Hematopoietic multipotent progenitor cell (in vitro differentiated cells): ENCODE results near the gene ARHGEF1. TPM values are rescaled to one million over a fixed set of nuclear protein-coding genes. Genes with fewer than 3 reads are reported as not detected.

Source experiments
- DNase-seq, 3 donors: peaks; one replicate each; pipeline ENCODE4 v3.0.0-alpha.2; 2011 to 2015; ENCODE audit warnings: low read depth in 2 of 3, low spot score in 2 of 3
- total RNA-seq: library from RNA; depleted of rRNA; stranded (reverse); fragments of >200 nt; gene quantifications from one replicate; pipeline ENCODE4 v1.2.3, GENCODE V29; 2012

ARHGEF1 gene
- total RNA-seq, 1 donor, result 74.6 TPM

DNA sequence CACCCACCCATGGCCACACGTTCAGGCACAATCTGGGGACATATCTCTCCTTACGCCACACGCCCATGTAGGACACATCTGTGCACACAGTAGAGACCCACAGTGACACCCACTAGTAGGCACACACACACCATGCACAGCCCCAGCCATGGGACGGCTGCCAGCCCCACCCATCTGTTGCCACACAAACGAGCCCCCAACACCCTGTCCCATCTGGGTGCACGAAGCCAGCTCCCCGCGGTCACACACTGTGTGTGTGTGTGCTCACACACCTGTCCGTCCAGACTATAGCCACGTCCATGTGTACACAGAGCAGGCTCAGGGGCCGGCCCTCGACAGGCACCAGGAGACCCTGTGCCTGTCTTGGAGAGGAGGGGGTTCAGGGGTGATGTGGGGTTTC lies 34.7 kb downstream of the ARHGEF1 start:
- no peak for DNase-seq

DNA sequence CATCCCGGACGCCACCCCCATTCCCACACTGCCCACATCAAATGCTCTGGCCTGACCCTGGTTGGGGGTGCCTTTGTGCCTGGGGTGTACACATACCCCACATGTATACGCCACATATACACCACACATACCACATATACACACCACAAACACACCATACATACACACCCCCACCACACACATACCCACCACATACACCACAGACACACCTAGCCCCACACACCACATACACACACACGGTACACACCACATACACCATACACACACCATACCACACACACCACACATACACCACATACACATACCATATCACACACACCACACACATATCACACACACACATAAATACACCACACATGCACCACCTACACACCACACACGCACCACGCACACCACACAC lies 35.1 kb downstream of the ARHGEF1 start:
- DNase-seq, result no peak

DNA sequence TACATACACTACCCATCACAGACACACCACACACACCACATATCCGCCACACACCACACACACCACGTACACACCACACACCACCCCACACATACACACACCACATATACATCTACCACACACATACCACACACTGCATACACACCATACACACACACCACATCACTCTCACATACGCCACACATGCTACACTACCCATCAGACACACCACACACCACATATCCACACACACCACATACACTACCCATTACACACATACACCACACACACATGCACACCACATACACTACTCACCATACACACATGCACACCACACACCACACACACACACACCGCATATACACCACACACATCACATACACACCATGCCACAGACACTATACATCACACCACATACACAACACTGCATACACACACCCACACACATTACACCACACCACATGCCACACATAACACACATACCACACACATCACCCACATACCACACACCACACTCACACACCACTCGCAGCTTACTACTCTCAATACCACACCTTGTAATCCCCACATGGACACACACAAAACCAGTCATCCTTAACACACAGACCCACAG lies 35.8 kb downstream of the ARHGEF1 start:
- DNase-seq, result no peak

DNA sequence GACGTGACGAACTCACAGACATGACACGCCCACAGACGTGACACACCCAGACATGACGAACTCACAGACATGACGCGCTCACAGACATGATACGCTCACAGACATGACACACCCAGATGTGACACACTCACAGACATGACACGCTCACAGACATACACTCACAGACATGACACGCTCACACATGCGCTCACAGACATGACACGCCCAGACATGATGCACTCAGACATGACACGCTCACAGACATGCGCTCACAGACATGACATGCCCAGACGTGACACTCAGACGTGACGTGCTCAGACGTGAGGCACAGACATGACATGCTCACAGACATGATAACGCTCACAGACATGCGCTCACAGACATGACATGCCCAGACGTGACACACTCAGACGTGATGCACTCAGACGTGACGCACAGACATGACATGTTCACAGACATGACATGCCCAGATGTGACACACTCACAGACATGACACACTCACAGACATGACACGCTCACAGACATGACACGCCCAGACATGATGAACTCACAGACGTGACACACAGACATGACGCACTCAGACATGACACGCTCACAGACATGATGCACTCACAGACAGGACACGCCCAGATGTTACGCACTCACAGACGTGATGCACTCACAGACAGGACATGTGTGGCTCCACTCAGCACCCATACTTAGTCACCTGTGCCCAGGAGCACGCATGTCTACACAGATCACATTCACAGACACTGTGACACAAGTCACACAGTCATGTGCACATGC lies 37.1 kb downstream of the ARHGEF1 start:
- no peak for DNase-seq

DNA sequence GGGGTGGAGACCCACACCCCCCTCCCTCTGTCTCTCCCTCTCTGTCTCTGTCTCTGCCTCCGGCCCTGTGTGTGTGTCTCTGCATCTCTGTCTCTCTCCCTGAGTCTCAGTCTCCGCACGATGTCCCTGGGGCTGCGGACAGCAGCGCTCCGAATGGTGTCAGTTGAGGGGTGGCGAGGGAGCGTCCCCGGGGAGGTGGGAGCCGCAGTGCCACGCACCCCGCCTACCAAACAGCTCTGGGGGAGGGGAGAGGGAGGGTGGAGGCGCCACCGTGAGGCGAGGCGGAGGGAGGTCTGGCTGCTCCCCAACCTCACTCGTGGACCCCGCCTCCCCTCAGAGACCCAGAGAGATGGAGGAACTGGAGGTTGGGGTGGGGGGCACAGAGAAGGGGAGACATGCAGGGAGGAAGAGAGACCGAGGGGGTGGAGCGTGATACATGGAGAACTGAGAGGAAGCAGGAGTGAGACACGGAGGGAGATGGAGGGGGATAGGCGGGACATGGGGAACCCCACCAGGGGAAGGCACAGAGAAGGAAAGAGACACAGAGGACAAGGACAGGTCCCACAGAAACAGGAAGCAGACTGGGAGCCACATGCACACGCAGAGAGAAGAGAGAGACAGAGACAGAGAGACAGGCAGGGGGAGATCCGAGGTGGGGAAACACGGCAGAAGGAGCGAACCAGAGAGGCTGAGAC lies 38.0 kb downstream of the ARHGEF1 start:
- DNase-seq, result peak in 1 of 3 donors; percentile 52

DNA sequence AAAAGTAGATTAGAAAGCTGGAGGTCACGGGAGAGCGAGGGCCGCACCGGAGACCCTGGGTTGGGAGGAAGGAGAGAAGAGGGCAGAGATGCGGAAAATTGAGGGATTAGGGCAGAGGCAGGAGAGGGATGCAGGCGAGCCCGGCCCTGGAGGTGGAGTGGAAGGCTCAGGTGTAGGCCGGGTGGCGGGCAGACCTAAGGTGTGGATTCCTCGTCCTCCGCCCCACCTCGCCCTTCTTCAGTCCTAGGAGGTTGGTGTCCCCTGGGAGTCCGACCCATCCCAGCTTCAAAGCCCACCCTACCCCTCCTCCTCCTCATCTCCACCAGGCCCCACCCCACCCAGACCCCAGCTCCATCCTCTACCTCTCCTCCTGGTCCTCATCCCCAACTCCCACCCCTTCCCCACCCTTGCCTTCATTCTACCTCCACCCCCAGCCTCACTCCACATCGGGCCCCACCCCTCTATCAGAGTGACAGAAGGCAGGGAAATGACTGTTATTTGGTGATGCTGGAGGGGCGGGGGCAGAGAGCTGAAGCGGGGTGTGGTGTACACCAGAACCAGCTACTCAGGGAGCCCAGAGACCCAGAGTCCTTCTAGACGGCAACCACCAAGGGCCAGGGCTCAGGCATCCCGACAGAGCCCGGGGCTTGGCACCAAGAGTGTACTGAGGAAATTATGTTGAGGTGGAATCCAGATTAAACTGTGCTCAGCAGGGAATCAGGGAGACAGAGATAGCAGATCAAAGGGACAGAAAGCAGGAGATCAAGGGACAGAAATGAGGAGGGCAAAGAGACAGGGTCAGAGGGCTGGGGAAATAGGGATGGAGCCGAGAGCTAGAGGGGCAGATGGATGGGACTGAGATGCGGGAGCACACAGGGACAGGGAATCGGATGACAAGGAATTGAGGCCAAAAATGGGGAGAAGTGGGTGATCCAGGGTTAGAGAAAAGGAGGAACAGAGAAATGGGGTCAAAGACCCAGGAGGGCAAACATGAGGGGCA lies 38.9 kb downstream of the ARHGEF1 start:
- DNase-seq, result no peak

DNA sequence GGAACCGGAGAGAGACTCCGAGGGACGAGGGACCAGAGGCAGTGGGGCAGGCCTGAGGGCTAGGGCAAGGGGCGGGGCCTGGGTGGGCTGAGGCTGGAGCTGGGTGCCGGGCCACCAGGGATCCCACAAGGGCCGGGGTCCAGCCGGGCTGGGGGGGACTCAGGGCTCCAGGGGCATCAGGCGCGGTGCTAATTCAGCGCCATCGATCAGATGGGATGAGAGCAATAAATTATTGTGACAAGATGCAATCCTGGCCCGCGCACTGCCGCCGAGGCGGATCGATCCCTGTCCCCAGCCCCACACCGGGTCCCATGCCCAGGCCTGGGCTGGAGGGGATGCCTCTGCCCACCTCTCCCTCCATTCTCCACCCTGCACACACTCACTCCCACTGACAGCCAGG lies 39.6 kb downstream of the ARHGEF1 start:
- no peak for DNase-seq

DNA sequence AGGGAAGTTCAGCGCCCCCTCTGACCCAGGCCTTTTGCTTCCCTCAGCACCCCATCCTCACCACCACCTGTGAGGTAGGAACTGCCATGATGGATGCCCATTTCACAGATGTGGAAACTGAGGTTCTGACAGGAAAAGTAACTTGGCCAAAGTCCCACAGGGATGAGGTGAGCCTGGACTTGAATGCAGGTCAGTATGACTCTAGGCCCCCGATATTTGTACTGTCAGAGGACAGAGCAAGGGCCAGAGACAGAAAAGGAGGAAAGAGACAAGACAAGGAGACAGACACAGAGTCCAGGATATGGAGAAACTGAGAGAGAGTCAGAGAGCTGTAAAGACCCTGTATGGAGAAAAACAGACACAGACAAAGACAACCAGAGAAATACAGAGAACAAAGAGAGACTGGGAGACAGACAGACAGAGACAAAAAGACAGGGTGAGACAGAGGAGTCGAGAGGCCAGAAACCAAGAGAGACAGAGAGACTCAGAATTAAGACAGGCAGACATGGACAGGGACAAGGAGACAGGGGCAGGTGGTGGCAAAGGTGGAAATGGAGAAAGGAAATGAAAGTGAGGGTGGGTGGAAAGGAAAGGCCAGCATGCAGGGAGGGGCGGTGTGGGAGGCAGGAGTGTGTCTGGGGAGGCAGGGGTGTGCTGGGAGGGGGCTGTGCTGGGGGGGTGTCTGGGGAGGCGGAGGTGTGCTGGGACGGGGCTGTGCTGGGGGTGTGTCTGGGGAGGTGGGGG lies 40.2 kb downstream of the ARHGEF1 start:
- no peak for DNase-seq

DNA sequence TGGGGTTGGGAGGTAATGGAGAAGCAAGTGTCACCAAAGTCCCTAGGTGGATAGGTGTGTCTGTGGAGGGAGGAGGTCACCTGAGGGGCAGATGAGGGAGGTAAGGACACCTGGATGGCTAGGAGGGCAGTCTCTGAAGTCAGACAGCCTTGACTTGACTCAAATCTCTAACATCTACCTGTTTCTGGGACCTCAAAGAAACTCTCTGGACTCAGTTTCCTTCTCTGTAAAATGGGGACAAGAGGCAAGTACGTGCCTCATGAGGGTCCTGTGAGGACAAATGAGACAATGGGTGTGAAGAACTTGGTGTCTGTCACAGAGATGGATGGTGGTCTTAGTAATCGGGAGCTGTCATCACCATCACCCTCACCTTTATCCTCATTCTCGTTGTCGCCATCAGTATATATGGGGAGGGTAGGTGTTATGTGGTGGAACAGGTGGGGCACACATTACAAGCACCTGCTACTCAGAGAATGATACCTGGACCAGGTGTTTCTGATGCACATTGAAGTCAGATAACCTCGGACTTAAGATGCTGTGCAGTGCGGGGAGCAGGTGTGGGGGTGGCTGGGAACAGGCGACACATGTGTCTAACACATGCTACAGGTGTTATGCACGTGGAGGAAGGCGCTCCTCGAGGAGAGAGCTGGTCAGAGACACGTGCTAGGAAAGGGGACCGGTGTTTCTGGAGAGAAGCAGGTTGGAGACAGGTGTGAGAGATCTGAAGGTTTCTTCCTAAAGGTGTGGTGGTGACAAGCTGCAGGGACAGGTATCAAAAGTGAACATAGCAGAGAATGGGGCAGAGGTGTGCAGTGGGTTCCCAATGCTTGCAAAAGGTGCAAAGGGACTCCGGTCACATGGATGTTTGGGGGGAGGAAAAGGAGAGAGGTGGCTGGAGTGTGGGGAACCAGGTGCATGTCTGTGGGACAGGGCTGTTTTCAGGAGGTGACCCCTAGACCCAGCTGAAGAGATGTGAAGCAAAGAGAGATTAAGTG lies 41.5 kb downstream of the ARHGEF1 start:
- DNase-seq, result no peak

DNA sequence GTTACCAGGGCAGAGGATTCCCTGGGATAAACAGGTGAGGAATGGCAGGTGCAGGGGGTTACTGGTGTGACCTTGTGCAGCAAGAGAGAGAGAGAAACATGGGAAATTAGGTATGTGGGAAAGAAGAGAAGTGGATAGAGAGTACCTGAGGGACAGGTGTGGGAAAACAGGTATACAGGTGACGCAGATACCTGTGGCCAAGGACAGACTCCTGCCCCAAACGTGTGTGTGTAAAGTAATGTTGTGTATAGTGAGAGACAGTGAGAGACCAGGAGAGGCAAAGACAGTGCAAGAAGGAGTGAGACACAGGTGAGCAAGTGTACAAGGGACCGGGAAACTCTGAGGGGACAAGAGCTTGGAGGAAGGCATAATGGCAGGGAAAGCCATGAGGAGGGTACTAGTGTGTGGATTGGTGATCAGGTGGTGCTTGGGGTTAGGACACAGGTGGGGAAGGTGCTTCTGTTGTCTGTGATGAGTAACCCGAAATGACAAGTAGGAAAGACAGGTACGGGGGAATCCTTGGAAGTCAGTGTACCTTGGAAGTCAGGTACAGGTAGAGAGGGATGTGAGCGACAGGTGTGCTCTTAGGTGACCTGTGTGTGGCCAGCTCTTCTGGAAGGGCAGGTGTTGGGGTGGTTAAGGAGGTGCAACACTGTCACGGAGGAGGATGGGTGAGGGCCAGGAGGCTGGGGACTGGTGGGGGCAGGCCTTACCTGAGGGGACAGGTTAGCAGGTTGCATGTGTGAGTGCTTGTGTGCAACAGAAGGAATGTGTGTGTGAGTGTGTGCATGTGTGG lies 42.4 kb downstream of the ARHGEF1 start:
- DNase-seq, result no peak

DNA sequence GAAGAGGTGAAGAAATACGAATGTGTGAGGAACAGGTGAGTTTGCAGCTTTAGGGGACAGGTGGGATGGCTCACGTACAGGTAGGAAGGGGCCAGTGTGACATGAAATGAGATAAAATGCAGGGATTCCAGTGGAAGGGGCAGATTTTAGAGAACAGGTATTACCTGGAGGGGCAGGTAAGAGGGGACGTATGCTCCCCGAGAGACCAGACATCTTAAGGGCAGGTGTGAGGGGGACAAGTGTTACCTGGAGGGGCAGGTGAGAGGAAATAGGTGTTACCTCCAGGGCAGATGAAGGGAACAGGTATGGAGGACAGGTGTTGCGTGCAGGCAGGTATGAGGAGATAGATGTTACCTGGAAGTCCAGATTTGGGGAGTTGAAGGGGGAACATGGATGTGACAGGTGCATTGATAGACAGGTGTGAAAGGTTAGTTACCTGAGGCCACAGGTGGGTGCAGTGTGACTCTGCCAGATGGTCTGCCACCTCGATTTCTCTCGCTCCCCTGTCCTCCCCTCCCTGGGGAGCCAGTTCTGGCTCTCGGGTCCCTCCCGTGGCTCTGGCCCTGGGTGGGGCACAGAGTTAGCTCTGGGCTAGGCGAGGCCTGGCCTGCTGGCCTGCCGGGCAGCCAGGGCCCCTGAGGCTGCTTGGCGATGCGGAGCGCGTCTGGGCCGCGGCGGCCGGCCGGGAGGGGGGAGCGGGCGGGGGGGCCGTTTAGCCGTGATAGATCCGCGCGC lies 43.2 kb downstream of the ARHGEF1 start:
- DNase-seq, result no peak

DNA sequence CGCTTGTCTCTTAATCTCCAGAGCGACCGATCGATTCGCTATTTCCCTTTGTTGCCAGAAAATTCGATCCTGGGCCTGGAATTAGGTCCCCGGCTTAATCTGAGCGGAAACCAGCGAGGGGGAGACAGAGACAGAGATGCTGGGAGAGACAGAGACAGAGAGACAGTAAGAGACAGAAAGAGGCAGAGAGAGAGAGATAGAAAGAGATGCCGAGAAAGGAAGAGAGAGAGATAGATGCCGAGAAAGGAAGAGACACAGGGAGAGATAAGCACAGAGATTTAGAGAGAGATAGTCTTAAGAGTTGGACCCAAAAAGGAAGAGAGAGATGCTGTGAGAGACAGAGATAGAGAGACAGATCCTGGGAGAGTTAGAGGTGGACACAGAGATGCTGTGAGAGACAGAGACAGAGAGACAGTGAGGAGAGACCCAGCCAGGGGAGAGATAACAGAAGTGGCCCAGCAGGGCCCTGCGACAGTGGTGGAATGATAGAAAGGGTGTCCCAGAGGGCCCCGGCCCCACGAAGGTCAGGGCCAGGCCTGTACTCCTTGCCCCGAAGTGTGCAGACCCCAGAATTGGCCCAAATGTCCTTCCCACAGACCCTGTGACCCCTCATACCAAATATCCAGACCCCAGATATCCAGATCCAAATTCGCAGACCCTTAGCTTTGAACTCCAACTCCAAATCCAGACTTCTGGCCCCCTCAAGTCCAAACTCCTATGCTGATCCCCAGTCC lies 43.9 kb downstream of the ARHGEF1 start:
- no peak for DNase-seq

DNA sequence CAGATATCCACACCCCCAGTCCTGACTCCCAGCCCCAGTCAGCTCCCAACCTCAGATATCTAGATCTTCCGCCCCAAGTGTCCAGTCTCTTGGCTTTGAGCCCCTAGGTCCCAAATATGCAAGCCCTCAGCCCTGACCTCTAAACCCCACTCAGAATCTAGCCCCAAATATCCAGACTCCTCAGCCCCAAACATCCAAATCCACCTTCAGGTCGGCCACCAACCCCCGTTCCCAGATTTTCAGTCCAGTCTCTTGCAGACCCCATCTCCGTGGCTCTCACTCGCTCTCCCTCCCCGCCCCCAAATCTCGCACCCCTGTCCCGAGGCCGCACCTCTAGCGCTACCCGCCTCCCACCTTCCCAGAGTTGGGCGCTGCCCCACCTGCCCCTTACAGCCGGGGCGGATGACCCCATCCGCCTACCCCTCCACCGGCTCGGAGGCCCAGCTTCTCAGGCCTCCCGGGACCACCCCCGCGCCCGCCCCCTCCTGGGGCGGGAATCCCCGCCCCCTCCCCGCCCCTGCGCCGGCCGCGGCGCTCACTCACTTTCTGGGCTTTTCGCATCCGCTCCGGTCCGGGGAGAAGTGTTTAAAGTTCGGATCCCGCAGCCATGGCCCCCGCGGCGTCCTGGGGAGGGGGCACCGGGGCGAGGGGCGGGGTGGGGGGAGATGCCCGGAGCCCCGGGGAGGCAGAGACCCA lies 44.7 kb downstream of the ARHGEF1 start:
- no peak for DNase-seq

DNA sequence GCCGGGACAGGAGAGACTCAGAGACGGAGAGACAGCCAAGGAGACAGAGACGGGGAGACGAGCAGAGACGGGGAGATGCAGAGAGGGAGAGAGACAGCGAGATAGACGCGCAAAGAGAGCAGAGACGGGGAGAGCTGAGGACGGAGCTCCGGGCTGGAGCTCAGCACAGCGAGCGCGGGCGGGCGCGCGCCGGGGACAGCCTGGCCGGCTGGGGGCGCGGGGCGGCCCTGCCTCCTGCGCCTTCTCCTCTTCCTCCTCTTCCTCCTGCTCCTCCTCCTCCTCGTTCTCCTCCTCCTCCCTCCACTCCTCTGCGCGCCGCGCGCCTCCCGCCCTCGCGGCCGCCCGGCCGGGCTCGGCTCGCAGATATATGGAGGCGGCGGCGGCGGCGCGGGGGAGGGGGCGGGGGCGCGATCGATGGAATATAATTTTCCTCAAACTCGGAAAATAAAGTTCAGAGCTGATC lies 45.3 kb downstream of the ARHGEF1 start, which contains the start of gene ERFL:
Gene ERFL (minus strand): TSS at position 229 of the 463 bp plus-strand sequence. CDS start 15,530 bp downstream, outside the sequence.
- DNase-seq, result no peak

DNA sequence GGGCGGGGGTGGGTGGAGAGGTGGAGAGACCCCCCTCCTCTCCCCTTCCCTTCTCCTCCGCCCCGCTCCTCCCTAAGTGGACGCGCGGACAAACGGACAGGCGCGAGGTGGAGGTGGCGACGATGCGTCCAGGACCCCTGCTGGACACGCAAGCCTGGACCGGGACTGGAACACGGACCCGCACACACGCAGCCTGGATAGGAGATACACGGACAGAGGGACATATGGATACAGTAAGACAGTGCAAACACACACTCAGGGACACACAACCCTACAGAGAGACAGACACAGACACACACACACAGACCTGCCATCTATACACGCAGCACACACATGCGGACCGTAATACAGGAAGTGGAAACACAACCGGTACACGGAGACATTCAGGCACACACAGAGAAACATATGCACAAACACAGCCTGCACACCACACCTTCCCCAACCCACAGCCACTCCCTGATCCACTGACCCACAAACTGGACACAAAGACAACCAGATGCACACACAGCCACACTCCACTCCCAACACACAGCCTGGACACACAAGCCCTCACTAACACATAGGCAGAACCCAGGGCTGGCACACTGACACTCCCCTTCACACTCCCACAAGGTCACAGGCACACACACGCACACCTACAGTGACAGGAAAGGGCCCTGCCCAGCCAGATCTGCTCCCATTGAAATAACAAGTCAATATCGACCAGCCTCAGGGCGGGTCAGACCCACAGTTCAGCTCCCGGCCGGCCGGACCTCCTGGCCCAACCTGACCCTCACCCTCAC lies 46.0 kb downstream of the ARHGEF1 start:
- peak in 1 of 3 donors; percentile 49 for DNase-seq
